Heart left ventricle (tissue), 13 donors: ENCODE results near the gene ZBTB46.

Experiments used
- POLR2A ChIP-seq, 2 donors: fragments of 450-650 bp; IDR thresholded peaks; one replicate each; pipeline ENCODE4 v1.6.1; 2017; ENCODE audit warnings: antibody characterized with exemption in 2 of 2, mild to moderate bottlenecking in 2 of 2, moderate library complexity in 2 of 2
- TF ChIP-seq, protein P1 (sequence below), 12 donors: fragments of 200-600 bp; sonication (generic) in 4 of 12; IDR thresholded peaks; one replicate each; pipeline versions ENCODE4 v1.5.0 to v1.8.0; 2018 to 2022; ENCODE audit warnings: antibody characterized with exemption in 12 of 12, mild to moderate bottlenecking in 5 of 12
- donor health status: ischemic (EF 13 %, LVEDD 7.1; RV severe dilation, severe dysfunction).
- donor health status: DM: no; HTN: yes; CAD: no.
- donor health status: DM: no; HTN: no; CAD: no.
- donor health status: ischemic (EF 25% LVEDD 6.9; RV normal size, moderate dysfunction).
- donor health status: ischemic (EF 25% LVEDD 5.7; RV mildly dilated, moderate dysfunction).
- donor health status: ischemic (EF 35%, LVEDD 5.7; RV mildly dilated, moderate dysfunction).
- donor health status: nonischemic (EF 11% LVEDD 7.7; RV severe dilation, severe dysfunction).
- donor health status: DM: yes; HTN: yes; CAD: no.
- donor health status: PGD.
- donor health status: ischemic (EF 29% LVEDD 5.4; RV normal size, mild dysfunction).
- donor health status: nonischemic (EF 23%, LVEDD 6.1; RV moderate dilation, normal function).

DNA sequence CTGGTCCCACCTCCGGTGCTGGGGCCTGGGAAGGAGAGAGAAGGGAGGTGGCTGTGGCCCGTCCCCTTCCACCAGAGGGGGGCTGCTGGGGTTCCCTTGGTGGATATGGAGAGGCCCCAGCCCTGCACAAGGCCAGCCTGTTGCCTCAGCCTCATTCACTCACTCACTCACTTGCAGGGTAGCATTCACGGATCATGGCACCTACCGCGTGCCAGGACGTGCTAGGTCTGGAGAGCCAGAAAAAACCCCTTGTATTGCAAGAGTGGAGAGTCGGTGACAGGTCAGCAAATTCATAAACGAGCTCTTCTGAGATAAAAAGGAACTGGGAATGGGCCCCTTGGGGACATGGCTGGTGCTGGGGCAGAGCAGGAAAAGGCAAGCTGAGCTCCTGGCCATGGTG is 6.4 kb upstream of the ZBTB46 start:
- TF ChIP-seq POLR2A (IDR thresholded peaks at IDR 0.05), result no peak
- TF ChIP-seq, protein P1, sequence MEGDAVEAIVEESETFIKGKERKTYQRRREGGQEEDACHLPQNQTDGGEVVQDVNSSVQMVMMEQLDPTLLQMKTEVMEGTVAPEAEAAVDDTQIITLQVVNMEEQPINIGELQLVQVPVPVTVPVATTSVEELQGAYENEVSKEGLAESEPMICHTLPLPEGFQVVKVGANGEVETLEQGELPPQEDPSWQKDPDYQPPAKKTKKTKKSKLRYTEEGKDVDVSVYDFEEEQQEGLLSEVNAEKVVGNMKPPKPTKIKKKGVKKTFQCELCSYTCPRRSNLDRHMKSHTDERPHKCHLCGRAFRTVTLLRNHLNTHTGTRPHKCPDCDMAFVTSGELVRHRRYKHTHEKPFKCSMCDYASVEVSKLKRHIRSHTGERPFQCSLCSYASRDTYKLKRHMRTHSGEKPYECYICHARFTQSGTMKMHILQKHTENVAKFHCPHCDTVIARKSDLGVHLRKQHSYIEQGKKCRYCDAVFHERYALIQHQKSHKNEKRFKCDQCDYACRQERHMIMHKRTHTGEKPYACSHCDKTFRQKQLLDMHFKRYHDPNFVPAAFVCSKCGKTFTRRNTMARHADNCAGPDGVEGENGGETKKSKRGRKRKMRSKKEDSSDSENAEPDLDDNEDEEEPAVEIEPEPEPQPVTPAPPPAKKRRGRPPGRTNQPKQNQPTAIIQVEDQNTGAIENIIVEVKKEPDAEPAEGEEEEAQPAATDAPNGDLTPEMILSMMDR (IDR thresholded peaks at IDR 0.05), result no peak
